Skin epidermis (tissue), 12 donors: ENCODE measurements around the gene PDF.
A peak's percentile ranks its signal among the peaks of the same experiment; 100 is the strongest.
"Not testable (repeated sequence)": the region's sequence is repeated elsewhere in the genome, so short reads cannot be mapped to it uniquely, and the experiment has no call there.

ENCODE experiments used
- H3K27ac ChIP-seq, 21 experiments: fragments of 200-600 bp; sonication (generic) in 11 of 21; one replicate each; pipeline ENCODE4 v1.5.0; 2020; ENCODE audit warnings: mild to moderate bottlenecking in 3 of 21, inconsistent platforms in 2 of 21, moderate library complexity in 2 of 21
- H3K4me3 ChIP-seq, 7 experiments: fragments of 200-600 bp; sonication (generic) in 2 of 7; one replicate each; pipeline ENCODE4 v1.5.0; 2020; ENCODE audit warnings: inconsistent platforms in 2 of 7, mild to moderate bottlenecking in 2 of 7, moderate library complexity in 1 of 7

The PDF gene

GRCh38 chr16:69293401-69293800 lies 37.0 kb downstream of the PDF start:
- H3K4me3 ChIP-seq, result no peak overlapping the region
- H3K27ac ChIP-seq, result no peak overlapping the region

GRCh38 chr16:69291657-69292056 lies 38.7 kb downstream of the PDF start:
- not testable (repeated sequence) for H3K27ac ChIP-seq, H3K4me3 ChIP-seq

GRCh38 chr16:69286941-69287713 lies 43.3 kb downstream of the PDF start:
- H3K27ac ChIP-seq, result peak overlapping the region in 2 of 21 experiments; percentile 5 to 58

GRCh38 chr16:69285240-69285639 lies 45.1 kb downstream of the PDF start:
- no peak overlapping the region for H3K27ac ChIP-seq
- no peak overlapping the region for H3K4me3 ChIP-seq

More at GRCh38 chr16:69286941-69287713, 43.3 kb downstream of the PDF start:
- H3K4me3 ChIP-seq, result no peak overlapping the region

- no peak overlapping the region for H3K4me3 ChIP-seq
- H3K27ac ChIP-seq, result no peak overlapping the region
Observed at GRCh38 chr16:69283851-69284250, 46.5 kb downstream of the PDF start.

- peak overlapping the region in 4 of 21 experiments; percentile 24 to 43 (median 30) for H3K27ac ChIP-seq
- H3K4me3 ChIP-seq, result no peak overlapping the region
Observed at GRCh38 chr16:69277413-69277812, 53.0 kb downstream of the PDF start.
